Lower lobe of right lung (tissue), 2 donors: Measurements from ENCODE around the gene EHBP1L1. TPM values are rescaled to one million over a fixed set of nuclear protein-coding genes. Genes with fewer than 3 reads are reported as not detected.

Source experiments
- ATAC-seq, 2 donors: fragments of 200-7000 bp; cut with Tn5 transposase; one replicate each; pipeline ENCODE4 v1.9.1; 2020 to 2022; ENCODE audit warnings: mild to moderate bottlenecking in 2 of 2, moderate library complexity in 2 of 2
- DNase-seq: peaks from one replicate; pipeline ENCODE4 v3.0.0-alpha.2; 2020
- H3K27ac ChIP-seq: fragments of 200-600 bp; one replicate; pipeline ENCODE4 v1.8.0; 2022
- H3K27me3 ChIP-seq: fragments of 200-600 bp; one replicate; pipeline ENCODE4 v1.8.0; 2022; ENCODE audit warnings: low read depth
- H3K36me3 ChIP-seq: fragments of 200-600 bp; one replicate; pipeline ENCODE4 v1.8.0; 2022; ENCODE audit warnings: mild to moderate bottlenecking
- H3K4me1 ChIP-seq: fragments of 200-600 bp; one replicate; pipeline ENCODE4 v1.8.0; 2022
- H3K4me3 ChIP-seq: fragments of 200-600 bp; one replicate; pipeline ENCODE4 v1.8.0; 2022; ENCODE audit warnings: mild to moderate bottlenecking
- H3K9me3 ChIP-seq: fragments of 200-600 bp; one replicate; pipeline ENCODE4 v1.8.0; 2022
- CTCF ChIP-seq: fragments of 200-600 bp; IDR thresholded peaks from one replicate; pipeline ENCODE4 v1.8.0; 2022; ENCODE audit warnings: antibody characterized with exemption, mild to moderate bottlenecking
- intact Hi-C: fragments of 100-400 bp; cut with DNase I; formaldehyde crosslinking; loops from one replicate; pipeline ENCODE4 v1.11.0; 2022
- total RNA-seq: library from RNA; stranded (reverse); fragmentation: NEBNext Ultra II Directional; extraction: Animal tissue kit (Norgen Biotek cat#: 25700); gene quantifications from one replicate; pipeline ENCODE4 v1.2.1, GENCODE V29; 2021
- donor health status: DM: no; HTN: yes; CAD: no; lungs with severe emphysema.

The EHBP1L1 gene
- total RNA-seq, 1 donor from 2014 or later: 110 TPM

DNA sequence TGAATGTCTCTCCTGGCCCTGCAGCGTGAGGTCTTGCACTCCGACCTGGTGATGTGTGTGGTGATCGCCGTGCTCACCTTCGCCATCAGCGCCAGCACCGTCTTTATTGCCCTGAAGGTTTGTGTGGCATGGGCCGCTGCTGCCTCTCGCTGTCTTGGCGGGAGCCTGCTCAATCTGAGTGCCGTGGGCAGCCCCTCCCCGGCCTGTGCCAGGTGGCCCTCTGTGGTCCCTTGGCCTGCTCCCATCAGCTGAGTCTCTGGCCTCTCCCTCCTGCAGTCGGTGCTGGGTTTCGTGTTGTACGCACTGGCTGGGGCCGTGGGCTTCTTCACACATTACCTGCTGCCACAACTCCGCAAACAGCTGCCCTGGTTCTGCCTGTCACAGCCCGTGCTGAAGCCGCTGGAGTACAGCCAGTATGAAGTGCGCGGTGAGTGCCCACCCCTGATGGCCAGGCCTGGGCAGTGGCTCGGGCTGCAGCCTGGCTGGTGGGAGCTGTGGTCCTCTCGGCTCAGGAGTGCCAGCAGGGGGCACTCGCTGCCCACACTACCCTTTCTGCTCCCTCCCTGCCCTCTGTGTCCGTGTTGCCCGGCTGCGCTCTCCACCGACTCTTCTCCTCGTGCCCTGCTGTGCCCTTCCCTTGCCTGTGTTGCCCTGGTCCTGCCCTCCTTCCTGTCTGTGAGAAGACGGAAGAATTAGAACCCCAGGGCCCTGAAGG is 49.9 kb downstream of the EHBP1L1 start:
- H3K27me3 ChIP-seq: no peaks in the 10 kb centered on the region
- no peak overlapping the region for H3K4me3 ChIP-seq
- H3K4me1 ChIP-seq: peaks cover 14% of the 10 kb centered on the region
- no peaks in the 10 kb centered on the region for H3K9me3 ChIP-seq
- peak; percentile 80 for TF ChIP-seq CTCF
- intact Hi-C loops: no loop called here
- no peak overlapping the region for H3K27ac ChIP-seq
- peaks cover 96% of the 10 kb centered on the region for H3K36me3 ChIP-seq
- DNase-seq (peak; percentile 81), ATAC-seq (peak; percentile 74 to 80)

DNA sequence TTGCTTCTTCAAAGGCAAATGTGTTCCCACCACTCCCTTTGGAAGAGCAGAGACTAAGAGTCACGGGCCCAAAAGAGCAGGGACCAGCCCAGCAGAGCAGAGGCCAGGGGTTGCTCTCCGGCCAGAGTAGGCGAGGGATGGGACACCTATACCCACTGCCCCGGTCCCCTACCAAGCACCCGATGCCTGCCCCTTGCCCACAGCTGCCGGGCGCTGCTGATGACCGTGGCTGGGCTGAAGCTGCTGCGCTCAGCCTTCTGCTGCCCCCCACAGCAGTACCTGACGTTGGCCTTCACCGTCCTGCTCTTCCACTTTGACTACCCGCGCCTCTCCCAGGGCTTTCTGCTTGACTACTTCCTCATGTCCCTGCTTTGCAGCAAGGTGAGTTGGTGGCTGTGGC is 51.3 kb downstream of the EHBP1L1 start:
- Histone ChIP-seq H3K4me1 (peaks cover 10% of the 10 kb centered on the region), H3K27ac (no peak overlapping the region), H3K9me3 (no peaks in the 10 kb centered on the region), H3K36me3 (peaks cover 96% of the 10 kb centered on the region), H3K4me3 (no peak overlapping the region), H3K27me3 (no peaks in the 10 kb centered on the region)
- intact Hi-C loops: no loop called here
- ATAC-seq (no peak), DNase-seq (no peak)
- TF ChIP-seq CTCF: no peak

DNA sequence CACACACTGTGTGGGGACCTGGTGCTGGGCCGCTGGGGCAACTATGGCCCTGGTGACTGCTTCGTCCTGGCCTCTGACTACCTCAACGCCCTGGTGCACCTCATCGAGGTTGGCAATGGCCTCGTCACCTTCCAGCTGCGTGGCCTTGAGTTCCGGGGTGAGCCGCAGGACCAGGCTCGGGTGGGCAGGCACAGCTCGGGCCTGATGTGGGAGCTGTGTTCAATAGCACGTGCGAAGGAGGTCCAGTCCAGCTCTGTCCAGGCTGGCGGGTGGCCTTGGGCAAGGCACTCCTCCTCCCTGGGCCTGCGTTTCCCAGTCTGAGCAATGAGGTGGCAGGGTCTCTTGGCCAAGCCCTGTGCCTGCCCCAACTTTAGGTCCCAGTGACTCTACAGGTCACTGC is 53.7 kb downstream of the EHBP1L1 start:
- no peak for TF ChIP-seq CTCF
- ATAC-seq (no peak), DNase-seq (no peak)
- no peaks in the 10 kb centered on the region for H3K9me3 ChIP-seq
- intact Hi-C loops: no loop called here
- H3K36me3 ChIP-seq: peaks cover 99% of the 10 kb centered on the region
- H3K4me1 ChIP-seq: peaks cover 10% of the 10 kb centered on the region
- H3K4me3 ChIP-seq: no peak overlapping the region
- H3K27me3 ChIP-seq: no peaks in the 10 kb centered on the region
- no peak overlapping the region for H3K27ac ChIP-seq

DNA sequence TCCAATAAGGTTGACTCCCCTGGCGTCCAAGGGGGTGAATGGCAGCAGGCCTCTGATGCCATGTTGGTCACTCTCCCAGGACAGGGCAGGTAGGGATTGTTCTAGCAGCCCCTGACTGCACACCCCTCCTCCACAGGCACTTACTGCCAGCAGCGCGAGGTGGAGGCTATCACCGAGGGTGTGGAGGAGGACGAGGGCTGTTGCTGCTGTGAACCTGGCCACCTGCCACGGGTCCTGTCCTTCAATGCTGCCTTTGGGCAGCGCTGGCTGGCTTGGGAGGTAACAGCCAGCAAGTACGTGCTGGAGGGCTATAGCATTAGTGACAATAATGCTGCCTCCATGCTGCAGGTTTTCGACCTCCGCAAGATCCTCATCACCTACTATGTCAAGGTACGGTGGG is 54.4 kb downstream of the EHBP1L1 start:
- peaks cover 99% of the 10 kb centered on the region for H3K36me3 ChIP-seq
- DNase-seq: no peak
- H3K9me3 ChIP-seq: no peaks in the 10 kb centered on the region
- intact Hi-C loops: no loop called here
- H3K4me3 ChIP-seq: no peak overlapping the region
- no peak overlapping the region for H3K27ac ChIP-seq
- H3K27me3 ChIP-seq: no peaks in the 10 kb centered on the region
- peaks cover 10% of the 10 kb centered on the region for H3K4me1 ChIP-seq
- ATAC-seq: no peak
- no peak for TF ChIP-seq CTCF

DNA sequence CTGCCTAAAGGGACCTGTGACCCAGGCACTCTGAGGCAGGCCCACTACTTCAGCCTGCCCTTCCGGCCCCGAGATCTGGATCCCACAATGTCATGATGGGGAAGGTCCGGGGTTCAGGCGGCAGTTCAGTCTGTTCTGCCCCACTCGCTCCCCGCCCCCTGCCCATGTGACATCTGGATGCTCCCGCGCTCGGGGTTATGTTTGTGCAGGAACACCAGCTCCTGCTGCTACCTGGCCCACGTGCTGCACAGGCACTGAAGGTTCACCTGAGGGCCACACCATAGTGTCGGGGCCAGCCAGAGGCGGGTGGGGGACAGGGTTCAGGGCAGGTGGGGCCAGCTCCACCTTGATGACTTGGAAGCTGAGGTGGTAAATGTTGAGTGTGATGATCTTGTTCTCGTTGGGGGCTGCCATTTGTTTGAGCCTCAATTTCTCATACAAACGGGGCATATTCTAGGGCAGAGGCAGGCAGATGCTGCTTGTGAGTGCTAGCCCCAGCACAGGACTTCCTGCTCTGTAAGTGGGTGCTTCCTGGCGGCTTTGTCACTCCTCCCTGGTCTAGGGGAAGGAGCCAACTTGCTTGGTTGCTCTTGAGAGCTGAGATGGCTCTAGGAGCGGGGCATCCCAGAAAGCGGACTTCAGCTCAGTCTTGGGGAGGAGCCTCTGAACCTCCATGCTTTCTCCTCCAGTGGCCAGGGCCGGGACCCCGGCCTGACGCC is 57.7 kb downstream of the EHBP1L1 start:
- DNase-seq: no peak
- TF ChIP-seq CTCF: no peak
- no peak overlapping the region for H3K27ac ChIP-seq
- H3K27me3 ChIP-seq: no peaks in the 10 kb centered on the region
- no peaks in the 10 kb centered on the region for H3K9me3 ChIP-seq
- intact Hi-C loops: no loop called here
- peaks cover 86% of the 10 kb centered on the region for H3K36me3 ChIP-seq
- peaks cover 13% of the 10 kb centered on the region for H3K4me1 ChIP-seq
- H3K4me3 ChIP-seq: no peak overlapping the region
- no peak for ATAC-seq
